Measurements from ENCODE around the gene CCDC85C.

CCDC85C gene

GRCh38 chr14:99467336-99468078 is 136.5 kb downstream of the CCDC85C start:
- no peak for TF ChIP-seq CTCF (IDR thresholded peaks at IDR 0.05)
- Histone ChIP-seq H3K4me3 (no peak overlapping the region), H3K27me3 (no peaks in the 10 kb centered on the region), H3K27ac (no peak overlapping the region), H3K36me3 (peaks cover 26 to 30% (median 30%) of the 10 kb centered on the region in 3 donors), H3K9me3 (no peaks in the 10 kb centered on the region), H3K4me1 (peaks cover 0 to 13% (median 4%) of the 10 kb centered on the region in 4 donors)
- no peak for DNase-seq
- intact Hi-C loops (cut with DNase I; ENCODE audit: low total_unique reads): no loop called here

GRCh38 chr14:99466758-99467157 is 137.2 kb downstream of the CCDC85C start:
- intact Hi-C loops (cut with DNase I; ENCODE audit: low total_unique reads): no loop called here
- Histone ChIP-seq H3K9me3 (no peaks in the 10 kb centered on the region), H3K27me3 (no peaks in the 10 kb centered on the region), H3K4me1 (peaks cover 0 to 13% (median 4%) of the 10 kb centered on the region in 4 donors), H3K4me3 (no peak overlapping the region), H3K27ac (no peak overlapping the region), H3K36me3 (peaks cover 30 to 37% (median 37%) of the 10 kb centered on the region in 3 donors)
- no peak for TF ChIP-seq CTCF (IDR thresholded peaks at IDR 0.05)
- no peak for DNase-seq

GRCh38 chr14:99465288-99465687 is 138.7 kb downstream of the CCDC85C start:
- H3K9me3 ChIP-seq: no peaks in the 10 kb centered on the region
- intact Hi-C loops (cut with DNase I; ENCODE audit: low total_unique reads): no loop called here
- H3K27me3 ChIP-seq: no peaks in the 10 kb centered on the region
- no peak overlapping the region for H3K27ac ChIP-seq
- DNase-seq: no peak
- peaks cover 30 to 49% (median 48%) of the 10 kb centered on the region in 3 donors for H3K36me3 ChIP-seq
- peaks cover 0 to 13% (median 4%) of the 10 kb centered on the region in 4 donors for H3K4me1 ChIP-seq
- no peak for TF ChIP-seq CTCF (IDR thresholded peaks at IDR 0.05)
- no peak overlapping the region for H3K4me3 ChIP-seq

DNA sequence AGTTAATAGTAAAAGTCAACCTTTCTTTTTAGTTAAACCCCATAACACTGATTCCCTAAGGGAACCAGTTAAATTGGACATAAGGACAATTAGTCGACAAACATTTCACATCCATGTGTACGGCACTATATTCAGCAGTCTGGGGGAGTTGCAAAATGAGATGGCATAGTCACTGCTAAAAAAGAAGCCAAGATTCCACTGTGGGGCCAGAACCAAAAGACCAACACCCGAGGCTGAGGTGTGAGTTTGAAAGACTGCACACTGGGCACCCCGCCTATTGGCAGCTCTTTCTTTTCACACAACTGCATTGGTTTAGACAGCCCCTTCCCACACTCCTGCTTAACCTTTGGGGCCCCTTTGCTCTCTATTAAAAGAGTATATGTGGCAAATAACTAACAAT is 140.0 kb downstream of the CCDC85C start:
- no peak for DNase-seq
- H3K27me3 ChIP-seq: no peaks in the 10 kb centered on the region
- no peak overlapping the region for H3K27ac ChIP-seq
- peaks cover 0 to 13% (median 4%) of the 10 kb centered on the region in 4 donors for H3K4me1 ChIP-seq
- intact Hi-C loops (cut with DNase I; ENCODE audit: low total_unique reads): no loop called here
- H3K9me3 ChIP-seq: no peaks in the 10 kb centered on the region
- TF ChIP-seq CTCF (IDR thresholded peaks at IDR 0.05): no peak
- peaks cover 30 to 52% (median 49%) of the 10 kb centered on the region in 3 donors for H3K36me3 ChIP-seq
- H3K4me3 ChIP-seq: no peak overlapping the region

DNA sequence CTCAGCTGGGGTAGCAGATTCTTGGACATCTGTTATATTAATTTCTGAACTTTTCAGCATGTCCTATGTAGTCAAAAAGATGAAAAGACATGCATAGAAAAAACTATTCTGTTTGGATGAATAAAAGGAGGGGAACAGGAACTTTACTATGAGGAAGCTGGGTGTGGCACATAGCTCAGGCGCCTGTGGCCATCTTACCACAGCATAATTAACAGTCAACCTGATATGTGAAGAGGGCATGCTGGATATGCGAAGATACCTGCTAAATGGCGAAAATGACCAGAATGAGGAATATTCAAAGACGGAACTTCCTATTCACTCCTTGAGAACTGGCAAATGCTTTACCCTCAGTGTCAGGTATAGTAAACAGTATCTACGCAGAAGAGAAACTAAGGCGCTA is 141.8 kb downstream of the CCDC85C start:
- H3K4me1 ChIP-seq: peaks cover 0 to 6% (median under 1%) of the 10 kb centered on the region in 4 donors
- no peak overlapping the region for H3K27ac ChIP-seq
- no peaks in the 10 kb centered on the region for H3K9me3 ChIP-seq
- no peak for DNase-seq
- H3K27me3 ChIP-seq: no peaks in the 10 kb centered on the region
- peaks cover 30 to 69% (median 65%) of the 10 kb centered on the region in 3 donors for H3K36me3 ChIP-seq
- no peak overlapping the region for H3K4me3 ChIP-seq
- intact Hi-C loops (cut with DNase I; ENCODE audit: low total_unique reads): no loop called here
- TF ChIP-seq CTCF (IDR thresholded peaks at IDR 0.05): no peak

All from tibial artery (tissue), 4 donors.